ENCODE results near the gene AHCY. TPM values are rescaled to one million over a fixed set of nuclear protein-coding genes. Genes with fewer than 3 reads are reported as not detected.
"Not testable (repeated sequence)": the region's sequence is repeated elsewhere in the genome, so short reads cannot be mapped to it uniquely, and the experiment has no call there.

Gene AHCY
- total and polyA plus RNA-seq, 2 donors (not counting 1 experiment from before 2014, with no cell fraction given), result 68.4 to 78.3 TPM

DNA sequence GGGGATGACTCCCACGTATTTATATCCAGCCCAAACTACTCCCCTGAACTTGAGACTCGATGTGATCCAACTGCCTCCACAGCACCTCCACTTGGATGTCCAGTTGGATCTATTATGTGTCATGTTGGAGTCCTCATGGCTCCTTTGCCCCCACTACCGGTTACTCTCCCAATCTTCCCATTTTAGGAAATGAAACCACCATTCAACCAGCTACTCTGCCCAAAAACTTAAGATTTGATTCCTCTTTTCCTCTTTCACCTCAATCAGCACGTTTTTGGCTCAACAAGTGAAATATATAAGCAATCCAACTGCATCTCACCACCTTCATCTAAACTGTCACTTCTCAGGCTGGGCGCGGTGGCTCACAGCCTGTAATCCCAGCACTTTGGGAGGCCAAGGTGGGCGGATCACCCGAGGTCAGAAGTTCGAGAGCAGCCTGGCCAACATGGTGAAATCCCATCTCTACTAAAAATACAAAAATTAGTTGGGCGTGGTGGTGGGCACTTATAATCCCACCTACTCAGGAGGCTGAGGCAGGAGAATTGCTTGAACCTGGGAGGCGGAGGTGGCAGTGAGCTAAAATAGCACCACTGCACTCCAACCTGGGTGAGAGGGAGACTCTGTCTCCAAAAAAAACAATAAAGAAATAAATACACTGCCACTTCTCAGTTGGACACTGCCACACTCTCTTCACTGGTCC, 3.4 kb downstream of the AHCY start:
- DNase-seq (ENCODE audit: low read depth in 2 of 2), result no peak

GRCh38 chr20:34298294-34298784, 4.8 kb downstream of the AHCY start:
- not testable (repeated sequence) for H3K9me3 ChIP-seq (ENCODE audit: control insufficient read depth, insufficient read depth, low read depth, low read length)

More for the DNA sequence above, 3.4 kb downstream of the AHCY start:
- Histone ChIP-seq H3K36me3 (ENCODE audit: control insufficient read depth, insufficient read depth, low read length) (no peaks in the 10 kb centered on the region), H3K9me3 (ENCODE audit: control insufficient read depth, insufficient read depth, low read depth, low read length) (no peaks in the 10 kb centered on the region), H3K27ac (ENCODE audit: insufficient read depth, low read length) (no peak overlapping the region), H3K4me3 (replicated peaks in 1 of 4; ENCODE audit: control extremely low read depth in 1 of 4, insufficient read depth in 1 of 4, low read depth in 3 of 4, low read length in 4 of 4) (no peak overlapping the region), H3K79me2 (ENCODE audit: control insufficient read depth, insufficient read depth, low read length) (peaks cover 13% of the 10 kb centered on the region), H3K4me2 (ENCODE audit: extremely low read depth, insufficient read depth, low read length) (no peak overlapping the region), H2AFZ (ENCODE audit: low read length) (no peak overlapping the region), H3K9ac (ENCODE audit: insufficient read depth, low read length) (no peak overlapping the region), H4K20me1 (ENCODE audit: control insufficient read depth, extremely low read depth, insufficient read depth, low read length) (no peaks in the 10 kb centered on the region), H3K4me1 (ENCODE audit: control insufficient read depth, extremely low read depth, insufficient read depth, low read length) (peaks cover 2% of the 10 kb centered on the region), H3K27me3 (ENCODE audit: control insufficient read depth, insufficient read depth, low read length) (no peaks in the 10 kb centered on the region)
- TF ChIP-seq, protein P1, sequence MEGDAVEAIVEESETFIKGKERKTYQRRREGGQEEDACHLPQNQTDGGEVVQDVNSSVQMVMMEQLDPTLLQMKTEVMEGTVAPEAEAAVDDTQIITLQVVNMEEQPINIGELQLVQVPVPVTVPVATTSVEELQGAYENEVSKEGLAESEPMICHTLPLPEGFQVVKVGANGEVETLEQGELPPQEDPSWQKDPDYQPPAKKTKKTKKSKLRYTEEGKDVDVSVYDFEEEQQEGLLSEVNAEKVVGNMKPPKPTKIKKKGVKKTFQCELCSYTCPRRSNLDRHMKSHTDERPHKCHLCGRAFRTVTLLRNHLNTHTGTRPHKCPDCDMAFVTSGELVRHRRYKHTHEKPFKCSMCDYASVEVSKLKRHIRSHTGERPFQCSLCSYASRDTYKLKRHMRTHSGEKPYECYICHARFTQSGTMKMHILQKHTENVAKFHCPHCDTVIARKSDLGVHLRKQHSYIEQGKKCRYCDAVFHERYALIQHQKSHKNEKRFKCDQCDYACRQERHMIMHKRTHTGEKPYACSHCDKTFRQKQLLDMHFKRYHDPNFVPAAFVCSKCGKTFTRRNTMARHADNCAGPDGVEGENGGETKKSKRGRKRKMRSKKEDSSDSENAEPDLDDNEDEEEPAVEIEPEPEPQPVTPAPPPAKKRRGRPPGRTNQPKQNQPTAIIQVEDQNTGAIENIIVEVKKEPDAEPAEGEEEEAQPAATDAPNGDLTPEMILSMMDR (conservative IDR thresholded peaks at IDR 0.05 in 1 of 2, IDR thresholded peaks at IDR 0.05 in 1 of 2; ENCODE audit: low read depth in 1 of 2, low read length in 2 of 2), result no peak
- no peak for TF ChIP-seq EZH2 (IDR thresholded peaks at IDR 0.05; ENCODE audit: low read length, missing control alignments)

GRCh38 chr20:34296468-34296867, 6.7 kb downstream of the AHCY start:
- Histone ChIP-seq H3K4me2 (ENCODE audit: extremely low read depth, insufficient read depth, low read length) (no peak overlapping the region), H3K4me3 (replicated peaks in 1 of 4; ENCODE audit: control extremely low read depth in 1 of 4, insufficient read depth in 1 of 4, low read depth in 3 of 4, low read length in 4 of 4) (no peak overlapping the region), H3K36me3 (ENCODE audit: control insufficient read depth, insufficient read depth, low read length) (peaks cover 6% of the 10 kb centered on the region), H4K20me1 (ENCODE audit: control insufficient read depth, extremely low read depth, insufficient read depth, low read length) (no peaks in the 10 kb centered on the region), H3K9me3 (ENCODE audit: control insufficient read depth, insufficient read depth, low read depth, low read length) (no peaks in the 10 kb centered on the region), H3K4me1 (ENCODE audit: control insufficient read depth, extremely low read depth, insufficient read depth, low read length) (peaks cover 2% of the 10 kb centered on the region), H3K9ac (ENCODE audit: insufficient read depth, low read length) (no peak overlapping the region), H2AFZ (ENCODE audit: low read length) (no peak overlapping the region), H3K79me2 (ENCODE audit: control insufficient read depth, insufficient read depth, low read length) (peaks cover 8% of the 10 kb centered on the region), H3K27ac (ENCODE audit: insufficient read depth, low read length) (no peak overlapping the region), H3K27me3 (ENCODE audit: control insufficient read depth, insufficient read depth, low read length) (no peaks in the 10 kb centered on the region)
- TF ChIP-seq, protein P1 (conservative IDR thresholded peaks at IDR 0.05 in 1 of 2, IDR thresholded peaks at IDR 0.05 in 1 of 2; ENCODE audit: low read depth in 1 of 2, low read length in 2 of 2), result no peak
- TF ChIP-seq EZH2 (IDR thresholded peaks at IDR 0.05; ENCODE audit: low read length, missing control alignments), result no peak
- no peak for DNase-seq (ENCODE audit: low read depth in 2 of 2)

More at GRCh38 chr20:34298294-34298784, 4.8 kb downstream of the AHCY start:
- not testable (repeated sequence) for H3K4me3 ChIP-seq (replicated peaks in 1 of 4; ENCODE audit: control extremely low read depth in 1 of 4, insufficient read depth in 1 of 4, low read depth in 3 of 4, low read length in 4 of 4); H3K27me3 ChIP-seq (ENCODE audit: control insufficient read depth, insufficient read depth, low read length); H3K36me3 ChIP-seq (ENCODE audit: control insufficient read depth, insufficient read depth, low read length); DNase-seq (ENCODE audit: low read depth in 2 of 2); H2AFZ ChIP-seq (ENCODE audit: low read length); H3K9ac ChIP-seq (ENCODE audit: insufficient read depth, low read length); H3K27ac ChIP-seq (ENCODE audit: insufficient read depth, low read length); H4K20me1 ChIP-seq (ENCODE audit: control insufficient read depth, extremely low read depth, insufficient read depth, low read length); H3K4me1 ChIP-seq (ENCODE audit: control insufficient read depth, extremely low read depth, insufficient read depth, low read length); H3K4me2 ChIP-seq (ENCODE audit: extremely low read depth, insufficient read depth, low read length)
- peaks cover 13% of the 10 kb centered on the region for H3K79me2 ChIP-seq (ENCODE audit: control insufficient read depth, insufficient read depth, low read length)
- TF ChIP-seq, protein P1 (conservative IDR thresholded peaks at IDR 0.05 in 1 of 2, IDR thresholded peaks at IDR 0.05 in 1 of 2; ENCODE audit: low read depth in 1 of 2, low read length in 2 of 2), result peak in 1 of 2 donors; percentile 10
